ENCODE data around the gene FNIP2.
"Not testable (repeated sequence)": the region's sequence is repeated elsewhere in the genome, so short reads cannot be mapped to it uniquely, and the experiment has no call there.

The FNIP2 gene

DNA sequence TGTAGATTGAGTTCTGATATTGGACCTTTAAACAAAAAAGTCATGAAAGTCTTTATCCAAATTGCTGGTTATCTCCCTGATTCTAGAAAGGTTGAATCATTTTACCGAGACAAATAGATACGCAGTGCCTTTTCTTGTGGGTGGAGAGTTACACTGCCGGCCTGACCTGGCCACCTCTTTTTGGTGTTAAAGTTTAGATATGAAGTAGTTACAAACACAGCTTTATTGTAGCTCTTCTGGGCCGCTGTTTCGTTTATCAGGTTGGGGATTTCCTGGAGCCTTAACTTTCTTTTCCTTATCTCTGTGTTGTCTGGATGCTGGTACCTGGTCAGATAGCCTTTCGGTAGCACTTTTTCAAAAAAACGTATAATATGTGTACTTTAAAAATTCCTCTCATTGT, 31.0 kb downstream of the FNIP2 start:
- no peak for DNase-seq (ENCODE audit: low read depth)
- no peak for TF ChIP-seq CTCF (IDR thresholded peaks at IDR 0.05; ENCODE audit: insufficient read depth, low read depth, low read length, missing control alignments)
- H3K4me3 ChIP-seq (ENCODE audit: low read depth, low read length) = no peak overlapping the region

DNA sequence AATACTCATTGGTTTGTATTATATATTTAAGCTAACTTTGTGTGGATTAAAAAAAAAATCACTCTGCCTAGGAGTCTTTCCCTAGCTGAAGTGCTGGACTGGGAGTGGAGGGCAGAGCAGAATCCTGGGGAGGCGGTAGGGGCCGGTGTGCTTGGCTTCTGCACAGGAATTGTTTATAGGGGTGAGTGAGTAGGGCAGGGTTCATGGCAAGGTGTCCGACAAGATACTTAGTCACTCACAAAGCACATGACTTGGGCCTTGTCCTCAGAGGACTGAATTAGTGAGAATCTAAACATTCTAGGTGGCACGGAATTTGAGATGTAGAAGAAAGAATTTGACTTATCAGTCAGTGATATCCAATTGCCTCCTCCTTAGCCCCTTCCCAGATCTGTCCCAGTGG, 32.2 kb downstream of the FNIP2 start:
- DNase-seq (ENCODE audit: low read depth) = no peak
- no peak overlapping the region for H3K4me3 ChIP-seq (ENCODE audit: low read depth, low read length)
- no peak for TF ChIP-seq CTCF (IDR thresholded peaks at IDR 0.05; ENCODE audit: insufficient read depth, low read depth, low read length, missing control alignments)

- no peak for DNase-seq (ENCODE audit: low read depth)
- no peak for TF ChIP-seq CTCF (IDR thresholded peaks at IDR 0.05; ENCODE audit: insufficient read depth, low read depth, low read length, missing control alignments)
- H3K4me3 ChIP-seq (ENCODE audit: low read depth, low read length) = no peak overlapping the region
These were observed 32.9 kb downstream of the FNIP2 start for GRCh38 chr4:158801677-158802076.

- H3K4me3 ChIP-seq (ENCODE audit: low read depth, low read length) = no peak overlapping the region
- TF ChIP-seq CTCF (IDR thresholded peaks at IDR 0.05; ENCODE audit: insufficient read depth, low read depth, low read length, missing control alignments) = no peak
- no peak for DNase-seq (ENCODE audit: low read depth)
These were observed 34.1 kb downstream of the FNIP2 start for GRCh38 chr4:158802914-158803313.

- H3K4me3 ChIP-seq (ENCODE audit: low read depth, low read length) = no peak overlapping the region
- no peak for DNase-seq (ENCODE audit: low read depth)
These were observed 37.0 kb downstream of the FNIP2 start for GRCh38 chr4:158805635-158806471.

GRCh38 chr4:158807691-158808090, 38.9 kb downstream of the FNIP2 start:
- no peak for TF ChIP-seq CTCF (IDR thresholded peaks at IDR 0.05; ENCODE audit: insufficient read depth, low read depth, low read length, missing control alignments)
- H3K4me3 ChIP-seq (ENCODE audit: low read depth, low read length) = no peak overlapping the region
- no peak for DNase-seq (ENCODE audit: low read depth)

More at GRCh38 chr4:158805635-158806471, 37.0 kb downstream of the FNIP2 start:
- TF ChIP-seq CTCF (IDR thresholded peaks at IDR 0.05; ENCODE audit: insufficient read depth, low read depth, low read length, missing control alignments) = no peak

- no peak overlapping the region for H3K4me3 ChIP-seq (ENCODE audit: low read depth, low read length)
- no peak for DNase-seq (ENCODE audit: low read depth)
- no peak for TF ChIP-seq CTCF (IDR thresholded peaks at IDR 0.05; ENCODE audit: insufficient read depth, low read depth, low read length, missing control alignments)
These were observed 39.6 kb downstream of the FNIP2 start for GRCh38 chr4:158808399-158808798.

DNA sequence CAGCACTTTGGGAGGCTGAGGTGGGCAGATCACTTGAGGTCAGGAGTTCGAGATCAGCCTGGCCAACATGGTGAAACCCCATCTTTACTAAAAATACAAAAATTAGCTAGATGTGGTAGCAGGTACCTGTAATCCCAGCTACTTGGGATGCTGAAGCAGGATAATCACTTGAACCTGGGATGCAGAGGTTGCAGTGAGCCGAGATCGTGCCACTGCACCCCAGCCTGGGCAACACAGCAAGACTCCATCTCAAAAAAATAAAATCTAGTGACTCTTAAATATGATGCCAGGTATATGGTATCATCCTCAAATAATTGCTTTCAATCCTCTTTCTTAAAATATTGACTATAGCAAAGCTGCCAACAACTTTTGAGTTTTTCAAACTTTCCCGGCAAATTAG, 40.4 kb downstream of the FNIP2 start:
- not testable (repeated sequence) for H3K4me3 ChIP-seq (ENCODE audit: low read depth, low read length); DNase-seq (ENCODE audit: low read depth)
